Measurements from ENCODE around the gene ZNRF3.
"Not testable (repeated sequence)": the region's sequence is repeated elsewhere in the genome, so short reads cannot be mapped to it uniquely, and the experiment has no call there.

The ZNRF3 gene

DNA sequence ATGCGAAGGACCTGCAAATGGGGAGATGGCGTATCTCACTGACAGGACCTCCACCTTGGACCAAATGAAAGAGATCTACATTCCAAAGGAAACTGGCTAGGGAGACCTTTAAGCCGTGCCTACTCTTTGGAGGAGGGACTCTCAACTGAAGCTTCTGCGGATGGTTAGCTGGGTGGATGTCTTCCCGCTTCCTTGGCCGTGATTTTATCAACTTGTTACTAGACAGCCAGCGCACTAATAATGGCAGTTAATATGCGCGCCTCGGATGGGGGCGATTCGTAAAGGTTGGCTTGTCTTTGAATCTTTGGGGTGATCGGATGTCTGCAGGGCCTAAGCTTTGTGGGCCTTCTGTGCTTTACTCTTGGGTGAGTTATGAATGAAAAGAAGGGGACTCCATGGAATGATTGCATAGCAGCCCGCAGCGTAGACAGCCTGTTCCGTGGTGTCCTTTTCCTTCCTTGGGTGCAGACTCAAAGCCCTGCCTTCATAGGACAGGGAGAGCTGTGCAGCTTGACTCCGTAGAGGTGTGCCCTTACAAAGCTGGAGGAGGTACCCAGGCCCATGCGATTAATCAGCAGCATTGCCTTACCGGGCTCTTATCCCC lies 1.5 kb downstream of the ZNRF3 start:
- no peak for DNase-seq (ENCODE audit: low spot score)

DNA sequence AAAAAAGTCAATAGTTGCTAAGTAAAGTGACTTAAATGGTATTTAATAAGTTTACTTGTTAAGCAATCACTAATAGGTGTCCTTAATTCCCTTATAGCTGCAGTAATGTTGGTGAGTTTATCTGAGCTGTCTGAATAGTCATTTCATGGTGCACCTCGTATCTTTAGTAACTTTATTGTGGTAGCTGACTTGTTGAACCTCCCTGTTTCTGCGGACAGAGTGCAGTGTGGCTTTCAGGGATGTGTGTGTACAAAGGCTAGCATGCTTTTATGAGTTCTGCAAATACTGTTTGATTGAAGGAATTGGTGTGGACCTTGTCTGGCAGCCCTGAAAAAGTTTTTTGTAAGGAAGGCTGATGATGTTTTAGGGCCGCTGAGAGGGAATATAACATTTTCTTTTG lies 2.6 kb downstream of the ZNRF3 start:
- DNase-seq (ENCODE audit: low spot score), result no peak

DNA sequence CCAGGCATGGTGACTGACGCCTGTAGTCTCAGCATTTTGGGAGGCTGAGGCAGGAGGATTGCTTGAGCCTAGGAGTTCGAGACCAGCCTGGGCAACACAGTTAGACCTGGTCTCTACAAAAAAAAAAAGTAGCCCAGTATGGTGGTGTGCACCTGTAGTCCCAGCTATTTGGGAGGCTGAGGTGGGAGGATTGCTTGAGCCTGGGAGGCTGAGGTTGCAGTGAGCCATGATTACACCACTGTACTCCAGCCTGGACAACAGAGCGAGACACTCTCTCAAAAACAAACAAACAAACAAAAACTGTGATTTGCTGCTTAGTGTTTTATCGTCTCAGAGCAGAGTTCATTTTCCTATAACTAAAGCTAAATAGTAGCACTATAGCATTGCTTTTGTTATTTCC lies 3.3 kb downstream of the ZNRF3 start:
- DNase-seq (ENCODE audit: low spot score), result not testable (repeated sequence)

GRCh38 chr22:28887725-28888459 lies 4.5 kb downstream of the ZNRF3 start:
- DNase-seq (ENCODE audit: low spot score), result no peak

GRCh38 chr22:28889478-28890024 lies 6.2 kb downstream of the ZNRF3 start:
- no peak for DNase-seq (ENCODE audit: low spot score)

DNA sequence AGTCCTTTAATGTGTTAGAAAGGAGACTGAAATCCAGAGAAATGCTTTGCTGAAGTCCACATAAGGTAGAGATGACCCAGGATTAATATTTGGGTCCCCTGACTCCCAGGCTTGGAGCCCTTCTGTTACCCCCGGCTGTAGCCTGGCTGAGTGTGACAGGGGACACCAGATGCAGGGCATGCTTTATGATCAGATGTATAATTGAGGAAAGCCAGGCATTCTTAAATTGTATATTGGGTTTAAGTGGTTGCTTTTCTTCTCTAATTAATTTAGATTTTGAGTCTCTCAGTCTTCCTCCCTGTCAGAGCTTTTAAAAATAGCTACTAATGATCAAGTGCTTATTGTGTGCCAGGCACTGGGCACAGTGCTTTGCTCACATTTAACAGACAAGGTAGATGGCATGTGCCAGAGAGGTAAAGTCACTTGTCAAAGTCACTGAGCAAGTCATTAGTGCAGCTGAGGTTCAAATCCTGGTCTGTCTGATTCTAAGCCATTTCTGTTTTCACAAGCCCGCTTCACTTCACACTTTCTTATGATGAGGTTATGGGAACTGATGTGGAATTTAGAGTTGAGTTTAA lies 7.9 kb downstream of the ZNRF3 start:
- no peak for DNase-seq (ENCODE audit: low spot score)

- no peak for DNase-seq (ENCODE audit: low spot score)
These were observed 8.9 kb downstream of the ZNRF3 start for GRCh38 chr22:28892175-28892731.

GRCh38 chr22:28893810-28894209 lies 10.4 kb downstream of the ZNRF3 start:
- DNase-seq (ENCODE audit: low spot score), result no peak

GRCh38 chr22:28894334-28894733 lies 11.0 kb downstream of the ZNRF3 start:
- no peak for DNase-seq (ENCODE audit: low spot score)

GRCh38 chr22:28894807-28895206 lies 11.4 kb downstream of the ZNRF3 start:
- no peak for DNase-seq (ENCODE audit: low spot score)

DNA sequence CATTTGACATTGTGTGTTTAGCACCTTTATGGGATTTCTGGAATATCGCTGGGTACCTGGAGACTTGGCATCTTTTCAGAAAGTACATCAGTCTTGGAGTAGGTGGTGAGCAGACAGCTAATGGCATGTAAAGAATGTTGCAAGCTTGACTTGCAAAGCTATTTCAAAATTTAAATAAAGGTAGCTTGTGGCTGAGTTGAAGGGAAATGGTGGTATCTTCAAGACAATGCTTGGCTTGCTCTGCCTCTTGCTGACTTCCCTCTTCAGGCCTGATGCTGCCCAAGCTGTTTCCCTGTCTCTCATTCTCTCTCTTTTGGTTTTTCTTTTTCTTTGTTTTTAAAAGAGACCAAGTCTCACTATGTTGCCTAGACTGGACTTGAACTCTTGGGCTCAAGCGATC lies 13.2 kb downstream of the ZNRF3 start:
- DNase-seq (ENCODE audit: low spot score), result no peak

- DNase-seq (ENCODE audit: low spot score), result no peak
These were observed 14.9 kb downstream of the ZNRF3 start for GRCh38 chr22:28898233-28898629.

DNA sequence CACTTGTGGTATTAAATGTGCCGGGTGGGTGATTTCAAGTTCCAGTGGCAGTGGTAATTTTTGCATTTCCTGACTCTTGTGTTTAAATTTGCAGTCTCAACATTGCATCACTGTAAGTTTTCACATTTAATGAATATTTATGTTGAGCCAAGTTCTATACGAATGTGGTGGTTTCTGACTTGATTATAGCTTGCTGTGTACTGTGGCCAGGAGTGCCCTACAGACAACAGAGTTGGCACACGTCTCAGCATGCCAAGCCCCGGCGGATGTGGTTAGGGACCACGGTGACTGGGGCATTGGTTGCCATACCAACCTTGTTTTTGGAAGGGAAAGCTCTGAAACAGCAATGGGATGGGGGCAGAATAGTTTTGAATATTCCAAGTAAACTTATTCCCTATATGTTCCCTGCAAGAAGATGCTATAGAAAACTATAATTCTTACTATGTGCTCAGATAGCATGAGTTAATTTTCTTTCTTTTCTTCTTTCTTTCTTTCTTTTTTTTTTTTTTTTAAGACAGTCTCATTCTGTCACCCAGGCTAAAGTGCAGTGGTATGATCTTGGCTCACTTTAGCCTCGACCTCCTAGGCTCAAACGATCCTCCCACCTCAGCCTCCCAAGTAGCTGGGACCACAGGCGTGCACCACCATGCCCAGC lies 16.0 kb downstream of the ZNRF3 start:
- no peak for DNase-seq (ENCODE audit: low spot score)

DNA sequence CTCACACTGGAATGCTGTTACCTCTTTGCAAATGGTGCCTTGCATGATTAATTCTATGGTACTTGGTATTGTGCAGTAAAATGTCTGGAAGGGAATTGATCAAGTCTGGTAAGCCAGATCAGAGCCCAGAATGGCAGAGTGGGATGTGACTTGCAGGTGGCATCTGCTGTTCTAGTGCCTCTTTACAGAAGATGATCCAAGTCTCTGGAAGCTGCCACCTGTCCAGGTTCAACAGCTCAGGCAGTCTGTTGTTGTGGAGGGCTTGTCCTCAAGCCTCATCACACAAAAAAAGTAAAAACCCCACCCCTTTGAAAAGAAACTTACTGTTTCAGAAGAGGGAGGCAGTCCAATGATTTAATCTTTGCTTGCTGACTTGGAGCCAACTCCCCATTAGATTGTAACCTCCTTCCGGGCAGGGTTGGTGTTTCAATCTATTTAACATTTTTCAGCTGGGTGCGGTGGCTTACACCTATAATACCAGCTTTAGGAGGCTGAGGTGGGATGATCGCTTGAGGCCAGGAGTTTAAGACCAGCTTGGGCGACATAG lies 17.1 kb downstream of the ZNRF3 start:
- no peak for DNase-seq (ENCODE audit: low spot score)

DNA sequence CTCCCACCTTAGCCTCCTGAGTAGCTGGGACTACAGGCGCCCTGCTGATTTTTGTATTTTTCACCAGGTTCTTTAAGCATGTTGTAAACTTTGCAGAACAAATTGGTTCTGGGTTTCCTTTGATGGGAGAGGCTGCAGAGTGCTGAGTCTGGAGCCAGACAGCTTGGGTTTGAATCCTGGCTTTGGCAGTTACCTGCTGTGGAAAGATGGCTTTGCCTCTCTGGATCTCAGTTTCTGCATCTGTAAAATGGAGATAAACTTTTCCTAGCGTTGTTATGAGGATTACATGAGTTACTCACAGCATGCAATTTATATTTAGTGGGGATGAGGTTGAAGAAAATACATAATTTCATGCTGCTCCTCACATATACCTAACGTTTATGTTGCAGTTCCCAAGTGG lies 19.1 kb downstream of the ZNRF3 start:
- no peak for DNase-seq (ENCODE audit: low spot score)

- no peak for DNase-seq (ENCODE audit: low spot score)
These were observed 19.7 kb downstream of the ZNRF3 start for GRCh38 chr22:28903080-28903479.

DNA sequence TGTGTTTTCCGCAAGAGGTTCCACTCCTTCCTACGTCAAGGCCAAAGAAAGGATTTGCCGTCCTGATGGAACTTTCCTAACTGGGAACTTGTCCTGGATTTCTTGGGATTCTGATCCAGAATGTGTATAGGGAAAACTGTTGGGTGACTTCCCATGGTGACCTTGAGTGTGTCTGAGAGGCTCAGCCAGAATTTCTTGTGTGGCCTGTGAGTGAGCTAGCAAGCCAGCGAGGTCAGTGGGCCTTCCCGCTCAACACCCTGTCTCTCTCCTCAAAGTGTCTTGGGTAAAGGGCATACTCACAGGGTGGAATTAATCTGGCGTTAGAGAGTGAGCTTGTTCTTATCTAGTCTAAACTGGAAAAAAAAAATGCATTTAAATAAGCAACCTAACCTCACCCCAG lies 20.4 kb downstream of the ZNRF3 start:
- DNase-seq (ENCODE audit: low spot score), result no peak

DNA sequence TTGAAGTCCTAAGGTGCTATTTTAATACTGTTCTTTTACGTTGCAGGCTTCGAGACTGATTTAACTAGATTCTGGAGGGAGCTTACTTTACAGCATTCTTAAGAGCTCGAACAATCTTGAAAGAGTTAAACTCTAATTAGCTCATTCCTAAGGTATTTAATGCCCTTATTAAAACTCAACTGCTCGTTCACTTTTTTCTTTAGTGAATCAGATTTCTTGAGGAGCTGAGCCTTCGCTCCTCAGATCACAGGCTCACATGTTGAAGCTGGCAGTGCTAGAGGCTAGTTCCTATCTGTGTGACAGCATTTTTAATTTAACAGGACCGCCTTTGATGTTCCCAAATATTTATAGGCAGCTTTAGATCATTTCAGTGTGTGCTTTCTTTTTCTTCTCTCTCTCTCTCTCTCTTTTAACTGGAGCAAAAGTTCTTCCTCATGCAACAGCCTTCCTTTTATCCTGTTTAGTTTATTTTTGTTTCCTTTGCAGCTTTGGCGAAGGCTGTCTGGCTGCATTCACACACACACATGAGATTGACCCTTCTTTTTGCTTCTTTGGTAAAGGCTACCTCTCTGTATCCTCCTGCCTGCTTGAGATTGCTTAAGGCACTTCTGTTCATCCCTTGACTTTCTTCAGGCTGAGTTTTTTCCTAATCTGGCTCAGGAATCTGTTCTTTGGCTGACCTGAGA lies 21.0 kb downstream of the ZNRF3 start:
- DNase-seq (ENCODE audit: low spot score), result no peak

DNA sequence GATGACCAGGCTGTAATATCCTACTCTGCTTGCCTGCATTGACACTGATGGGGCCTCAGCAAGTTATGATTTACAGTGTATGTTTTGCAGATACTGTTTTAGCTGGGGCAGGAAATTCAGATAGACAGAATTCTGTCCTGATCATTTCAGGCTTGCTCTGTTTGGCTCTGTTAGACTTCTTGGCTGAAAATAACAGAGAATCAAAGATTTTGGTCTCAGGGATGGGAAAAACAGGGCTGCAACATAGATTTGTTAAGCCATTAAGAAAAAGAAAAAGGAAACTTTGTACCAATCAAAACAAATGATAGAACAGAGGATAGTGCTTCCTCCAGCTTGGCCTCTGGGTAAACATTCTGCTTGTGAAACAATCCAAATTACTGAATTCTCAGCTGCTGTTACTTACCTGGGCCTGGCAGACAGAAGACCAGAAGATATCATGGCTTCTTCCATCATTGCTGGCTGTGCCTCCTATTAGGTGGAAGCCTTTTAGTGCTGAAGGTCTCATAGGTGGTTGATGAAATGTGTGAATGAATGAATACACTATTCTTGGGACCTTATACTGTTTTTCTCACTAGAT lies 22.0 kb downstream of the ZNRF3 start:
- DNase-seq (ENCODE audit: low spot score), result no peak

- DNase-seq (ENCODE audit: low spot score), result no peak
These were observed 22.9 kb downstream of the ZNRF3 start for GRCh38 chr22:28906312-28906711.

GRCh38 chr22:28907311-28908008 lies 24.1 kb downstream of the ZNRF3 start:
- DNase-seq (ENCODE audit: low spot score), result no peak

Measured in COLO829 (cell line).